Parathyroid adenoma (tissue), 2 donors: Measurements from ENCODE around the gene TXNDC5.

Experiments
- H2AFZ ChIP-seq: fragments of 300-600 bp; sonication (generic); one replicate; pipeline ENCODE4 v1.7.0; 2017; ENCODE audit warnings: antibody characterized with exemption, mild to moderate bottlenecking
- H3K27ac ChIP-seq: fragments of 300-600 bp; sonication (generic); one replicate; pipeline ENCODE4 v1.7.0; 2017
- H3K27me3 ChIP-seq: fragments of 300-600 bp; sonication (generic); one replicate; pipeline ENCODE4 v1.7.0; 2017; ENCODE audit warnings: low read length; ENCODE audit not compliant: control insufficient read depth, insufficient read depth
- H3K36me3 ChIP-seq: fragments of 300-600 bp; sonication (generic); one replicate; pipeline ENCODE4 v1.7.0; 2017; ENCODE audit warnings: low read length; ENCODE audit not compliant: control insufficient read depth, insufficient read depth
- H3K4me1 ChIP-seq: fragments of 300-600 bp; sonication (generic); one replicate; pipeline ENCODE4 v1.7.0; 2017; ENCODE audit warnings: control low read depth
- H3K4me2 ChIP-seq: fragments of 300-600 bp; sonication (generic); one replicate; pipeline ENCODE4 v1.7.0; 2017; ENCODE audit warnings: low read length
- H3K4me3 ChIP-seq: fragments of 300-600 bp; sonication (generic); one replicate; pipeline ENCODE4 v1.7.0; 2017; ENCODE audit warnings: low read depth, low read length
- H3K79me2 ChIP-seq: fragments of 300-600 bp; sonication (generic); one replicate; pipeline ENCODE4 v1.7.0; 2017; ENCODE audit warnings: control low read depth
- H3K9ac ChIP-seq: fragments of 300-600 bp; sonication (generic); one replicate; pipeline ENCODE4 v1.7.0; 2017; ENCODE audit warnings: mild to moderate bottlenecking
- H3K9me3 ChIP-seq: fragments of 300-600 bp; sonication (generic); one replicate; pipeline ENCODE4 v1.7.0; 2017; ENCODE audit warnings: low read length; ENCODE audit not compliant: control insufficient read depth
- CTCF ChIP-seq: fragments of 300-600 bp; sonication (generic); IDR thresholded peaks from one replicate; pipeline ENCODE4 v1.7.0; 2017; ENCODE audit warnings: antibody characterized with exemption, mild to moderate bottlenecking
- donor health status: primary hyperparathyroidism.

The TXNDC5 gene

GRCh38 chr6:7887278-7887991 is 23.2 kb downstream of the TXNDC5 start:
- TF ChIP-seq CTCF, result no peak
- Histone ChIP-seq H3K27me3 (no peaks in the 10 kb centered on the region), H3K79me2 (no peaks in the 10 kb centered on the region), H2AFZ (no peak overlapping the region), H3K9ac (no peak overlapping the region), H3K4me3 (no peak overlapping the region), H3K4me1 (no peaks in the 10 kb centered on the region), H3K9me3 (no peaks in the 10 kb centered on the region), H3K36me3 (no peaks in the 10 kb centered on the region), H3K4me2 (no peak overlapping the region), H3K27ac (no peak overlapping the region)

- H2AFZ ChIP-seq, result no peak overlapping the region
- H3K9ac ChIP-seq, result no peak overlapping the region
- no peak overlapping the region for H3K4me2 ChIP-seq
- no peaks in the 10 kb centered on the region for H3K9me3 ChIP-seq
- no peak for TF ChIP-seq CTCF
- H3K36me3 ChIP-seq, result no peaks in the 10 kb centered on the region
- no peaks in the 10 kb centered on the region for H3K27me3 ChIP-seq
- no peaks in the 10 kb centered on the region for H3K79me2 ChIP-seq
- H3K27ac ChIP-seq, result no peak overlapping the region
- H3K4me1 ChIP-seq, result no peaks in the 10 kb centered on the region
- H3K4me3 ChIP-seq, result no peak overlapping the region
Measured at GRCh38 chr6:7886132-7886531, 24.5 kb downstream of the TXNDC5 start.

- Histone ChIP-seq H3K4me3 (no peak overlapping the region), H3K4me2 (no peak overlapping the region), H3K79me2 (no peaks in the 10 kb centered on the region), H3K27ac (no peak overlapping the region), H3K27me3 (no peaks in the 10 kb centered on the region), H3K9me3 (no peaks in the 10 kb centered on the region), H3K9ac (no peak overlapping the region), H3K4me1 (no peaks in the 10 kb centered on the region), H2AFZ (no peak overlapping the region), H3K36me3 (no peaks in the 10 kb centered on the region)
- no peak for TF ChIP-seq CTCF
Measured at GRCh38 chr6:7883381-7883780, 27.2 kb downstream of the TXNDC5 start.

GRCh38 chr6:7882505-7883257 is 27.9 kb downstream of the TXNDC5 start:
- Histone ChIP-seq H3K36me3 (no peaks in the 10 kb centered on the region), H3K4me1 (no peaks in the 10 kb centered on the region), H2AFZ (no peak overlapping the region), H3K27me3 (no peaks in the 10 kb centered on the region), H3K4me2 (no peak overlapping the region), H3K9me3 (no peaks in the 10 kb centered on the region), H3K27ac (no peak overlapping the region), H3K79me2 (no peaks in the 10 kb centered on the region), H3K9ac (no peak overlapping the region), H3K4me3 (no peak overlapping the region)
- no peak for TF ChIP-seq CTCF
